NCI-H524 treated with DMSO at 0.1 percent for 48 hours (cell line): Measurements from ENCODE around the gene SLC47A2.

Source experiments
- DNase-seq: peaks from one replicate; lab custom pipeline; 2025; lab: John Stamatoyannopoulos, UW

SLC47A2 gene

GRCh38 chr17:19726631-19727376 lies 10.4 kb upstream of the SLC47A2 start:
- no peak for DNase-seq

- no peak for DNase-seq
These were observed 9.1 kb upstream of the SLC47A2 start for GRCh38 chr17:19725486-19725885.

GRCh38 chr17:19724501-19725420 lies 8.4 kb upstream of the SLC47A2 start:
- no peak for DNase-seq

GRCh38 chr17:19723964-19724363 lies 7.6 kb upstream of the SLC47A2 start:
- no peak for DNase-seq

GRCh38 chr17:19720631-19721426 lies 4.4 kb upstream of the SLC47A2 start:
- no peak for DNase-seq

GRCh38 chr17:19720210-19720475 lies 3.8 kb upstream of the SLC47A2 start:
- DNase-seq, result no peak

GRCh38 chr17:19719355-19720209 lies 3.2 kb upstream of the SLC47A2 start:
- no peak for DNase-seq

GRCh38 chr17:19718613-19719354 lies 2.4 kb upstream of the SLC47A2 start:
- DNase-seq, result no peak

- DNase-seq, result no peak
These were observed 1.7 kb upstream of the SLC47A2 start for GRCh38 chr17:19718041-19718612.

GRCh38 chr17:19717411-19717908 lies 1.1 kb upstream of the SLC47A2 start:
- DNase-seq, result no peak

GRCh38 chr17:19717031-19717360 lies 612 bp upstream of the SLC47A2 start:
- DNase-seq, result no peak

GRCh38 chr17:19714542-19715411 lies 1.6 kb downstream of the SLC47A2 start:
- no peak for DNase-seq

GRCh38 chr17:19713901-19714361 lies 2.5 kb downstream of the SLC47A2 start:
- DNase-seq, result no peak

- no peak for DNase-seq
These were observed 2.9 kb downstream of the SLC47A2 start for GRCh38 chr17:19713462-19713861.

- no peak for DNase-seq
These were observed 3.9 kb downstream of the SLC47A2 start for GRCh38 chr17:19712436-19713004.

GRCh38 chr17:19709841-19710240 lies 6.5 kb downstream of the SLC47A2 start:
- DNase-seq, result no peak

GRCh38 chr17:19708431-19709175 lies 7.8 kb downstream of the SLC47A2 start:
- no peak for DNase-seq

- DNase-seq, result no peak
These were observed 8.6 kb downstream of the SLC47A2 start for GRCh38 chr17:19707728-19708221.
